Right kidney (tissue), 1 donor: ENCODE measurements around the gene KIF3B.
"Not testable (repeated sequence)": the region's sequence is repeated elsewhere in the genome, so short reads cannot be mapped to it uniquely, and the experiment has no call there.

ENCODE experiments used
- DNase-seq: peaks from one replicate; pipeline ENCODE4 v3.0.0-alpha.2; 2016

KIF3B gene

DNA sequence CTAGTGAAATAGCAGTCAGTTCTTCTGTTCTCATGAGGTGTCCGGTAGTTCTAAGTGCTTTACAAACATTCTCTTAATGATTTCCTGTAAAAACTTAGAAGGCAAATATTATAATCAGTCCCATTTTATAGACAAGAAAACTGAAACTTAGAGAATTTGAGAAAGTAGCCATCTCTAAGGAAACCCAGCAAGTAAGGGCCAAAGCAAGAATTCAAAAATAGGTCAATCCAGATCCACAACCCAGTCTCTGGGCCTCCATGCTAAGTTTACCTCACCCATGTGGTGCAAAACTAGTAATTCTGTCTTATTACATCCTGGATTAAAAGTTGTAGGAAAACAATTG, 53.1 kb downstream of the KIF3B start:
- no peak for DNase-seq

DNA sequence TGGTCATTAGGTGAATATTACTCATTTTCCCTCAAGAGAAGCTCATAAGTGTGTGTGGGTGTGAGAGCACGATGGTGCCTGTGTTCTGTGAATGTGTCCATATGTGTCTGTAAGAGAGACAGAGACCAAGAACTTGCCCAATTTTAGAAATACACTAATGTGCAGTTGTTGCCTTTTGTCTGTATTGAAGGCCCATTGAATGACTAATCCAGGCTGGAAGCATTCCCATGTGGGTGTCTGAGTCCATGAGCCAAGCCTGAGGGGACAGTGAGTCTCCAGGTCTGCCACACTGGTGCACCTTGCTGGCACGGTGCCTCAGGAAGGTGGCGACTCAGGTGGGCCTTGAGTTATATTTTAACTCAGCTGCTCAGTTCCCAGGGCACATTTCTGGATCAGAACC, 55.2 kb downstream of the KIF3B start:
- no peak for DNase-seq

DNA sequence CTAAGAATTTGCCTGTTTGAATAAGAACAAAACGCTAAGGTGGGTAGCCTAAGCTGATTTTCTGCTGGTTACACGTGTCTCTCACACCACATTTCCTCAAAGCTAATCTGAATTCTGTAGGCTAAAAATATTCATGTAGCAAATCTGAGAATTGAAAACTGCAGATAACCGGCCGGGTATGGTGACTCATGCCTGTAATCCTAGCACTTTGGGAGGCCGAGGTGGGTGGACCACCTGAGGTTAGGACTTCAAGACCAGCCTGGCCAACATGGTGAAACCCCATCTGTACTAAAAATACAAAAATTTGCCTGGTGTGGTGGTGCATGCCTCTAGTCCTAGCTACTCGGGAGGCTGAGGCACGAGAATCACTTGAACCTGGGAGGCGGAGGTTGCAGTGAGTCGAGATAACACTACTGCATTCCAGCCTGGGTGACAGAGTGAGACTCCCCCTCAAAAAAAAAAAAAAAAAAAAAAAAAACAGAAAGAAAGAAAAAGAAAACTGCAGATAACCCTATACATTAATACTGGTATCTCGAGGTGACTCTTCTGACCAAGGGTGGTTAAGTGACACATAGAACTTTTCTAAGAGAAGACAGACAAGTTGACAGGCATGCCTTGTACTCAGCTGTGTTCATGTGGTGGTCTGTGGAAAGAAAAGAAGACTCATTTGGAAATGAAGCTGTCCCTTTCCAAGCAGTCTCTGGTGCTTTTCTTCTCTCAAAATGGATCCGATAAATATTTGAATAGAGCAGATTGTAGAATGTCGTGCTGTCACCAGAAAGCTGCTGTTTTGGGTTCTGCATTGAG, 55.9 kb downstream of the KIF3B start:
- no peak for DNase-seq

DNA sequence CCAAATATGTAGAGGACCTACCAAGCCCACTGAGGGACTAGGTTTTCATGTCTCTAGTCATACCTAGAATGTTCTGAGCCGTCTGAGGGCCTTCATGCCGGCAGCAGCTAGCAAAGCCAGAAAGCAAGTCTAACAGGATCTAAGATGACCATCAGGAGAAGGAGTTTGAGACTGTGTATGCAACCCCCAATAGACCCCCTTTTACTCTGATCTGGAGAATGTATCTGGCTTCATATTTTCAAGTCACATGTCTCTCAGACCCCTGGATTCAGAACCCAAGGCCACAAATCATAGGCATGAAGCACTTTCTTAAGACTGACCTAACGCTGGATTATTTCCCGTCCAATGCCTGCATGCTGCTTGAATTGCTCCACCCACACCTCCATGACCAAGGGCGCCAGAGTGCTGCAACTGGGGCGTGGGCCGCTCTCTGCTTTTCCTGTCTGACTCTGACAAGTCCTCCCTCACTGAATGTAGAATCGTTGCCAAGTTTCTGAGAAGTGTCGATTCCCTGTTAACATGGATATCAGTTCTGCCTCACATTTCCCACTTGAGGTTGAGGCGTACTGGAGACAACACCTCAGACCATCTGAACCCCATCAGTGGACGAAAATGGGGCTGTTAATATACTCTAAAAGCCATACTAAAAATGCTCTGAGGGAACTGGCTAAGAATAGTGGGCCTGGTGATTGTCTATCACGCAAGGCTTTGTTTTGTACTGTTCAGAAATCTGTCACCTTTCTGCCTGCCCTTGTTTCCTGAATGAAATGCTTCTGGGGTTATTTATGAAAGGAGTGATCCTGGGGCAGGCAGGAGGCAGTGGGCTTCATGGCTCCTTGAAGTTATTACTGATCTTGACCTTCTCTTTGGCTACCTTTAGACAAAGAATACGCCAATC, 56.8 kb downstream of the KIF3B start:
- DNase-seq, result no peak

DNA sequence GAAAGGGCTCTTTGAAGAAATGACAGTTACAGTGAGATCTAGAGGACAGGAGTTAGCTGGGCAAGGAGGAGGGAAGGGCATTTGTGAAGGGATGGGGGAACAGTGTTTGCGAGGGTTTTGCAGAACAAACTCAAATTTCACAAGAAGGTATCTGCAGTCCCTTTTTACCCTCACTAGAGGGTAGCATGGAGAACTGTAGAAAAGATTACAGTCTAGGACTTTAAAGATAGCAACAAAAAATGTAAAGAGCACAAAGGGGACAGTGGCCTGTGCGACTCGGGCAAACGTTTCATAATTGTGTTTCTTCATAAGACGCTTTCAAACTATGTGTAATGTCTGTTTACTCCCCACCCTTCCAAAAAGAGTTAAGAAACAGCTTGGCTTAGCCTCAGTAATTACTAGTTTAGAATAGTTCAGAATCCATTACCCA, 59.5 kb downstream of the KIF3B start:
- no peak for DNase-seq

DNA sequence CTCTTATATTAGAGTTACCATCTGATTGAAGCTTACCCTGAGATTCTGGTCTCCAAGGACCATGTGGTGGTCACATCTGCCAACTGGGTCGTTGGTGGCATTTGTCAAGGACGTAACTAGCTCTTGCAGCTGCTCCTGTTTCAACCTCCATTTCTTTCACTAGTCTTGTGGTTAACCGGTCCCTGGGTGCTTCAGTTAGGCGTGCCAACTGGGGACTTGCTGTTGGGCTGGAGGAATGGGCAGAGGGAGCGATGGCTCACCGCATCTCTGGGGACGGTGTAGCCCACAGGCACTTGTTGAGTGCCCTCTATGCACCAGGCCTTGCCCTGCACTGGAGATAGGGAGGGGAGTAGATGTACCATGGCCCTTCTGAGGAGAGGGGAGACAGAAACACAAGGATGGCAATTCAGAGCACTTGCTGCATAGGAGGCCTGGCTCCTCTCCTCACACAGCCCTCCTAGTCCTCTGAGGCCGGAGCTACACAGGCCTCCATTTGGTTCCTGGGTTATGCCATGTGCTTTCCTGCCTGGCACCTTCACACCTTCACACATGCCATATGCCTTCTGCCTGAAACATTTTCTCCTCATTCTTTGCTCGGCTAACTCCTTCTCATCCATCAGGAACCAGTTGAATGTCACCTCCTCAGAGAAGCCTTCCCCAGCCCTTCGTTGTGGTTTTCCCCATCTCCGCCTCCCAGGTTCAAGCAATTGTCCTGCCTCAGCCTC, 60.6 kb downstream of the KIF3B start:
- DNase-seq, result no peak

DNA sequence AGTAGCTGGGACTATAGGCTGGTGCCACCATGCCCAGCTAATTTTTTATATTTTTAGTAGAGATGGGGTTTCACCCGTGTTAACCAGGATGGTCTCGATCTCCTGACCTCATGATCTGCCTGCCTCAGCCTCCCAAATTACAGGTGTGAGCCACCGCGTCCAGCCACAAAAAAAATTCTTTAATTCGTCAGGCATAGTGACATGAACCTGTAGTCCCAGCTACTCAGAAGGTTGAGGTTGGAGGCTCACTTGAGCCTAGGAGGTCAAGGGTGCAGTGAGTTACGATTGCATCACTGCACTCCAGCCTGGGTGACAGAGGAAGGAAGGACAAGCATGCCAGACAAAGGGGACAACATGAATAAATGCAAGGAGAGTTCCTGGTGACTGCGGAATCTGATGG, 61.2 kb downstream of the KIF3B start:
- DNase-seq, result no peak

DNA sequence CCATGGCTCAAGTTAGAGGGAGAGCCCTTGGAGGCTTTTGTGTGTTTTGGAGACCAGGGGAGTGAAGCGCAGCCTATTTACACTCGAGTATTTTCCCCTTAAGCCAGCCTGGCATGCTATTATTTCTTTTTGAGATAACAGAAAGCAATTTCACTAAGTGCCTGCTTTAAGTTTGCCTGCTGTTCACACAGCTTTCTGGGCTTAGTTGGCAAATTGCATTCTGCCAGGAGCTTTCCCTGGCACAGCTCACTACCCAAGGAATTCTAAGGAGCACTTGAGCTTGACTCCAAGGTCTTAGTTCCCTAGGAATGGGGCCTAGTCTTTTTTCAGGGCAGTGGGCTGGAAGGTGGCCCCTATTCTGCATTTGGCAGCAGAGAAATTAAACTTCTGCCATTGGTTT, 61.7 kb downstream of the KIF3B start:
- no peak for DNase-seq

DNA sequence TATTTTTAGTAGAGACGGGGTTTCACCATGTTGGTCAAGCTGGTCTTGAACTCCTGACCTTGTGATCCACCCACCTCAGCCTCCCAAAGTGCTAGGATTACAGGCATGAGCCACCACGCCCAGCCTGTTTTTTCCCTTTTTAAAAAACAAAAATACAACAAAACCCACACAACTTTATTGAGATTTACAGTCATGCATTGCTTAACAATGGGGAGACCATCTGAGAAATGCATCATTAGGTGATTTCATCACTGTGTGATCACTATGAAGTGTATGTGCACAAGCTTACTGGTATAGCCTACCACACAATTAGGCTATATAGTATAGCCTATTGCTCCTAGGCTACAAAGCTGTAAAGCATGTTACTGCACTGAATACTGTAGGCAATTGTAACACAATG, 63.6 kb downstream of the KIF3B start:
- DNase-seq, result not testable (repeated sequence)

DNA sequence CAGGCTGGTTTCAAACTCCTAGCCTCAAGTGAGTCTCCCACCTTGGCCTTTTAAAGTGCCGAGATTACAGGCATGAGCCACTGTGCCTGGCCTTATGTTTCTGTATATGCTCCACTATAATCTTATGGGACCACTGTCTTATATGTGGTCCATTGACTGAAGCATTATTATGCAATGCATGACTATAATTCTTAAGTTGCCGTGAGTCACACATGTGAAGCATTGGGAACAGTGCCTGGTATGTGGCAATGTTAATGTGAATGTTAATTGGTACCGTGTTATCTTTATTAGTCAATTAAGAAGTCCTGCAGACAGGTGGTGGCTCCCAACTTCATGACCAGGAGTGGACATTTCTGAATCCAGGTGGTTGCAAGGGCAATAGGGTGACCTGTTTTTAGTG, 66.0 kb downstream of the KIF3B start:
- DNase-seq, result no peak

DNA sequence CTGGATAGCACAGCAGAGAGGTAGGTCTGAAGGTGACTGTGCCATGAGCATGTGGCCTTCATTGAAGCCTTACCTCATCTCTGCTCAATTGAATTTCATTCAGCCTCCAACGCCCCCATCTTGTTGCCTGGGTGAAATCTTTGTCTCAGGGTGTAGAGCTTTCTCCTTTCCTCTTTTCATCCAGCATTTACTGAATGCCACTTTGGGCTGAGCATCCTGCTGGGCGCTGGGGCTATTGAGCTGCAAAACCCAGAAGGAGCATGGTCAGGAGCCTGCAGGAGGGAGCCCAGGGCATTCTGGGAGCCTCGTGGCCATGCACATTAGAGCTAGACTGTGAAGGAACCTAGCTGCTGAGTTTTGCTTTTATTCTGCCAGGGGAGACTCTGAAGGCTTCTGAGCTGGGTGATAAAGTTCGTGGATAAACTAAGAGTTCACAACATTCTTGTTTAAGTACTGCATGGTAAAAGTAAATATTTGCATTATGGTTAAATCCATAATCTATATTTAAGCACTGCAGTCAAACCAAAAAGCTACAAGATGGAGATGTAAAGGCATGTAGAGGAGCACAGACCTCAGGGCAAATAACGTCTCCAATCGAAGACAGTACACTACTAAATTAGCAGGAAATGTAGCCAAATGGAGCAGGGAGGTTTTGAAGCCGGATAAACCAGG, 67.5 kb downstream of the KIF3B start:
- DNase-seq, result no peak

DNA sequence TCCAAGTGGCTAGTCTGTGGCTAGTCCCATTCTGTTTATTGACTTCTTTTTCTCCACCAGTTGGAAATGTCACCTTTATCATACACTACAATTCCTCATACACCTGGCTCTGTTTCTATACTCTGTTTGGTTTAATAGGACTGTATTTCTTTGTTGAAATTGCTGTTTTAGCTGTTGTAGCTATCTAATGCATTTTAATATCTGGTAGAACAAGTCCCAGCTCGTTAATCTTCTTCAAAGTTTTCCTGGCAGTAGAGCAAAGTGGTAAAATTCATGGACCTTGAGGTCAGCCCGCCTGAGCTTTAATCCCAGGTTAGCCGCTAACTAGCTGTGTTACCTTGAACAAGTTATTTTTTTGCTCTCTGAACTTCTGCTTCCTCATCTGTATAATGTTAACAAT, 70.8 kb downstream of the KIF3B start:
- no peak for DNase-seq

DNA sequence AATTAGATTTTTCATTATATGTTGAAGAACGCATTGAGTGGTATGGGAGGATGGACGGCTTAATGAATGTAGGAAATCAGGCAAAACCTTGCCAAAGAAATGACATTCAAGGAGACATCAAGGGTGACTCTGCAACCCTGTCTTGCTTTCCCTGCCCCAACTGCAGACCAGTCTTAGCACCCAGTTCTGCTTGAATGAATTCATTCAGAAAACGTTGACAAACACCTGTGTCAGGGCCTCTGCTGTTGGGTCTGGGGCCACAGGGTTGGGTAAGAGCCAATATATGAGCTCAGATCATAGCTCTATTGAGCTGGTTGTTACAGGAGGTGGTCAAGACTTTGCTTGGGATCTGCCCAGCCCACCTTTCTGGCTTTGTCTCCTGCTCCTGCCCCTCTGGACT, 73.0 kb downstream of the KIF3B start:
- no peak for DNase-seq

DNA sequence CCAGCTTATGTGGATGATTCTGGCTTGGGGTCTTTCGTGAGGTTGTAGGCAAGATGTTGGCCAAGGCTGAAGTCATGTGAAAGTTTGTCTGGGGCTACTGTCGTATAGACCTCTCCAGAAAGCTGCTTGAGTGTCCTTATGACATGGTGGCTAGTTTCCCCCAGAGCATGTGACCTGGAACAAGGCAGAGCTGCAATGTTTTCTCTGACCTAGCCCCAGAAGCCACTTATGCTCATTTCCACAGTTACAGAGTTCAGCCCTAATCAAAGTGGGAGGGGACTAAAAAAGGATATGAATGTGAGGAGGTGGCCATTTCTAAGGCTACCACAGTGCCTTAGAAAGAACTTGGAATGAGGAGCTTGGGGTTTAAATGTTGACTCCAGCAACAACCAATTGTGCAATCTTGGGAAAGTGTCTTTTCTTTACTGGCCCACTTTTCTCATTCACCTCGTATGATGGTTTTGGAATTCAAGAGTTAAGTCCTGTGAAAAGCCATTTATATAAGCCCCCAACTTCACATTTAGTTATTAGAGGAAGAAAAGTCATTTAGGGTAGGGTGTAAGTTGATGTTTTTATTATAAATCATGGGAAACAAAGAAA, 74.8 kb downstream of the KIF3B start:
- DNase-seq, result no peak

DNA sequence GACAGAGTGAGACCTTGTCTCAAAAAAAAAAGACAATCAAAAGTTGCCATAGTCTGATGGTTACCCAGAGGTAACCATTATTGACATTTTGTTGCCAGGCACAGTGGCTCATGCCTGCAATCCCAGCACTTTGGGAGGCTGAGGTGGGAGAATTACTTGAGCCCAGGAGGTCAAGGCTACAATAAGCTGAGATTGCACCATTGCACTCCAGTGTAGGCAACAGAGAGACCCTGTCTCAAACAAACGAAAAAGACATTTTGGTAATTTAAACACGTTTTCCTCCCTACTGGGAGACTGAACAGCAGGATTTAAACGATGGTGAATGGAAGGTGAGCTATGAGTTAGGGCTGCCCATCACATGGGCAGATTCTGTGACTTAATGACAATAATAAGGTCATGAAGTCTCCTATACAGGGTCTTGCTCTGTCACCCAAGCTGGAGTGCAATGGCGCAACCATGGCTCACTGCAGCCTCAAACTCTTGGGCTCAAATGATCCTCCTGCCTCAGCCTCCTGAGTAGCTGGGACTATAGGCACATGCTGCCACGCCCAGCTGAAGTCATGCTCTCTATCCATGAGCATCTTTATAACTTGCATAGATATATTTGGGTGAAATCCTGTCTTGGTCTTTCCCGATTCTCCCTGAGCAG, 76.5 kb downstream of the KIF3B start:
- no peak for DNase-seq

DNA sequence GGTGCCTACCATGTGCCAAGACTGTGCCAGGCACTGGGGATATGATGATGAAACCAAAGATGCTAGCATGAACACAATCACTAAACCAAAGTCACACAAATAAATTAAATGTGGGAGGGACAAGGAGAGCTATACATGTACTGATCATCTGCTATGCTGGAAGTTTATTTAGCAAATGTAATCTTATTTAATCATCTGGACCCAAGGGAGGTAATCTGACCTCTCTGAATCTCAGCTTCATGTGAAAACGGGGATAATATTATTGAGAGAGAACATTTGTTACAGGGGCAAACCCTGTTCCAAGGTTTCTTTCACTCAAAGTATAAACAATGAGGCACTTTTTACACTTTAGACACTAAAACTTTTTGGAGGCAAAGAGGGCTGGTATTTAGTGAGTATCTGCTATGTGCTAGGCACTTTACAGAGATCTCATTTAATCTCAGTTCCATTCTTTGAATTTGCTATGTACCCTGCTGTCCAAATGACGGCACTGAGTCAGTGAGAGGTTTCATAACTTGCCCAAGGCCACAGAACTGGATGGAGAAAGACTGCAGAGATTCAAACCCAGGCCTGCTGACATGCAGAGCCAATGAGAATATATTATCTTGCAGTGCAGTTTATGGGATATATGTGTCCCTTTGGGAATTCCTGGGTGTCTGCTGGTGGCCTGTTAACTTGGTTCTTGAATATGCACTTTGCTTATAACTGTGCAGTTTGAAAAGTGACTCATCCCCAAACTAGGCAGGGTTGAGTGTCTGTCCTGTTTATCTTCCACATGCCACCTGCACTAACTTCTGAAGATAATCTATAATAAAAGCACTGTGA, 77.4 kb downstream of the KIF3B start:
- DNase-seq, result no peak

DNA sequence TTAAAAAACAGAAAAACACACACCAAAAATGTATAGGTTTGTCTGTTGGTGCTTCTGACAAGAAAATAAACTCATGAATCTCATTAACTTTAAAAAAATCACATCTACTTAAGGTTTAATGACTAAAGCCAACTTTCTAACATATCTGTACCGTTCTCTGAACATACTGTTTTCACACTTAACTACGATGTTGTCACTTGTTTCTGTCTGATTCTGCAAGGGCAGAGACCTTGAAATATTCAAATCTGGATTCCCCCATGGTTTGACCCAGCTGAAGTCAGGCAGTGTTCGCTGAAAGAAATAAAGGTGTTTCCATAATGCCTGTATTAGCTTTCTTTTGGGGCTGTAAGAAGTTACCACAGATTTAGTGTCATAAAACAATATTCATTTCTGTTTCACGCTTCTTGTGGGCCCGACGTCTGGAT, 78.0 kb downstream of the KIF3B start:
- DNase-seq, result no peak

DNA sequence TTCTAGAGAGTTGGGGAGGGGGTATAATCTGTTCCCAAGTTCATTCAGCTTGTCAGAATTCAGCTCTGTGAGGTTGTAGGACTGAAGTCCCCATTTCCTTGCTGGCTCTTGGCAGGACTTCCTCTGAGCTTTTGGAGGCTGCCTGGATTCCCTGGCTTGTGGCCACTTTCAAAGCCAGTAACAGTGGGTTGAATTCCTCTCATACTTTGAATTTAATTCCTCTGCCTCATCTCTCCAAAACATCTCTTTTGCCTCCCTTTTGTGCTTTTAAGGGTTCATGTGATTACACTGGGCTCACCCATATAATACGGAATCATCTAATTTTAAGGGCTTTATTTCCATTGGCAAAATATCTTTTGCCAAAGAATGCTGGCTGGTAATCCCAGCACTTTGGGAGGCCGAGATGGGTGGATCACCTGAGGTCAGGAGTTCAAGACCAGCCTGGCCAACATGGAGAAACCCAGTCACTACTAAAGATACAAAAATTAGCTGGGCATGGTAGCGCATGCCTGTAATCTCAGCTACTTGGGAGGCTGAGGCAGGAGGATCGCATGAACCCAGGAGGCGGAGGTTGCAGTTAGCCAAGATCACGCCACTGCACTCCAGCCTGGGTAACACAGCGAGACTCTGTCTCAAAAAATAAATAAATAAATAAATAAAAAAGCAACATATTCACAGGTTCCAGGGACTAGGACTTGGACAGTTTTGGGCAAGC, 78.6 kb downstream of the KIF3B start:
- not testable (repeated sequence) for DNase-seq

DNA sequence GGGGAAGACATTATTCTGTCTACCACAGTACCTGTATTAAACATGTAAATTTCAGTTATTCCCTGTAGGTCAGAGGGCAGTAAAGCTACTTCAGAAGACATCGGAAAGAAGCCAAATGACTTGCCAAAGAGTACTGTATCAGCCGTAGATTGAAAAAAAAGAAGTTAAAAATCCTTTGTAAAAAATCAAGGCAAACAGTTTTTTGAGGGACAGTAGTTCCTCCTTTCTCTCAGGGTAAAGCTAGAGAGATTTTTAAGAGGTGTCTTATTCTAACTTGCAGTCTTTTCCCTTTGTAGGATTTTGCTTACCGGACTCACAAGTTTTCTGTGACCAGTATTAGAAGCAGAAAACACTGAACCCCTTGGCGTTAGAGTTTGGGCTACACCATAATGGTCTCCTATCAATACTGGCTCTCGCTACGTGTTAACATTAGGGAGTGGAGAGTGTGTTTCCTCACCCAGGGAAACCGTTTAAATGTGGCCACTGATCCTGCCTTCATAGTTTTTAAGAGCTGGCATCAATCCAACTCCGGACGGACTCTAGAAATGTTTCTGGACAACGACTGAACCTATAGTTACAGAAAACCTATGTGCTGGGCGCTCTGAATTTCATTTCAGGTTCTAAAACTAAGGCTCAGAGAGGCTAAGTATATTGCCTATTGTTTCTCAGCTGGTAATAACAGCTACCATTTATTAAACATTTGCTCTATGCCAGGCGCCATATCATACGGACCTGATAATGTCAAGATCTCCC, 79.3 kb downstream of the KIF3B start:
- no peak for DNase-seq
